CD4-positive, alpha-beta T cell treated with Interleukin-15 for 4 hours (primary cell): Measurements from ENCODE around the gene UBAC2.
"Not testable (repeated sequence)": the region's sequence is repeated elsewhere in the genome, so short reads cannot be mapped to it uniquely, and the experiment has no call there.

Experiments
- DNase-seq: peaks from one replicate; pipeline ENCODE4 v3.0.0-alpha.2; 2020; ENCODE audit warnings: low spot score

UBAC2 gene

DNA sequence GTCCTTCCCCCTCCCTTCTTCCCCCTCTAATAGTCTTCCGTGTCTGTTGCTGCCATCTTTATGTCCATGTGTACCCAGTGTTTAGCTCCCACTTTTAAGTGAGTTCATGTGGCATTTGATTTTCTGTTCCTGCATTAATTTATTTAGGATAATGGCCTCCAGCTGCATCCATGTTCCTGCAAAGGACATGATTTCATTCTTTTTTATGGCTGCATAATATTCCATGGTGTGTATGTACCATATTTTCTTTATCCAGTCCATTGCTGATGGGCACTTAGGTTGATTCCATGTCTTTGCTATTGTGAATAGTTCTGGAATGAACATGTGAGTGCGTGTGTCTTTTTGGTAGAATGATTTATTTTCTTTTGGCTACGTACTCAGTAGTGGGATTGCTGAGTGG is 48.5 kb downstream of the UBAC2 start:
- DNase-seq: not testable (repeated sequence)

DNA sequence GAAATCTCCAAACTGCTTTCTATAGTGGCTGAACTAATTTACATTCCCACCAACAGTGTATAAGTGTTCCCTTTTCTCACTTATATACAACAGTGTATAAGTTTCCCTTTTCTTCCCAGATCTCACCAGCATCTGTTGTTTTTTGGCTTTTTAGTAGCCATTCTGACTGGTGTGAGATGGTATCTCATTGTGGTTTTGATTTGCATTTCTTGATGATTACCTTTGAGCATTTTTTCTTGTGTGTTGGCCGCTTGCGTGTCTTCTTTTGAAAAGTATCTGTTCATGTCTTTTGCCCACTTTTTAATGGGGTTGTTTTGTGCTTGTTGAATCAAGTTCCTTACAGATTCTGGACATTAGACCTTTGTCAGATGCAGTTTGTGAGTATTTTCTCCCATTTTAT is 49.0 kb downstream of the UBAC2 start:
- DNase-seq: not testable (repeated sequence)

DNA sequence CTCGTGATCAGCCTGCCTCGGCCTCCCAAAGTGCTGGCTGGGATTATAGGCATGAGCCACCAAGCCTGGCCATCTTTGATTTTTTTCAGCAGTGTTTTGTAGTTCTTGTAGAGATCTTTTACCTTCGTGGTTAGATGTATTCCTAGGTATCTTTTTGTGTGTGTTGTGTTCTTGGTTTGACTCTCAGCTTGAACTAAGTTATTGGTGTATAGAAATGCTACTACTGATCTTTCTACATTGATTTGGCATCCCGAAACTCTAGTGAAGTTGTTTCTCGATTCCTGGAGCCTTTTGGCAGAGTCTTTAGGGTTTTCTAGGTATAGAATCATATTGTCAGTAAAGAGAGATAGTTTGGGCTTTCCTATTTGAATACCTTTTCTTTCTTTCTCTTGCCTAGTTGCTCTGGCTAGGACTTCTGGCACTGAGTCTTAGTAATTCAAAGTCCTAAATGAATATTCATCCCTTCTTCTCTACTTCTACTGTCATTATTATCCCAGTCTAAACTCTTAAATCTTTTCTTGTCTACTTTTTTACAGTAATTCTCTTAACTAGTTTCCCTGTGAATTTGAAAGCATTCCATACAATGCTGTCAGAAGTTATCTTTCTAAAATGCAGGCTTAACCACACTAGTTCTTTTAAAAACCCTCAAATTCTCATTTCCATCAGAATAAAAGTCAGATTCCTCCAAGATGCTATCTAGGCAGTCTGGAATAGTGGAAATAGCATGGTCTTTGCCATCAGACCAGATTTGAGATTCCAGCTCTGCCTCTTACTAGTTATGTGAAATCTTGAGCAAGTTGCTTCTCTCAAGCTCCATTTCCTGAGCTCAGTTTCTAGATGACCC is 50.5 kb downstream of the UBAC2 start:
- DNase-seq: no peak

DNA sequence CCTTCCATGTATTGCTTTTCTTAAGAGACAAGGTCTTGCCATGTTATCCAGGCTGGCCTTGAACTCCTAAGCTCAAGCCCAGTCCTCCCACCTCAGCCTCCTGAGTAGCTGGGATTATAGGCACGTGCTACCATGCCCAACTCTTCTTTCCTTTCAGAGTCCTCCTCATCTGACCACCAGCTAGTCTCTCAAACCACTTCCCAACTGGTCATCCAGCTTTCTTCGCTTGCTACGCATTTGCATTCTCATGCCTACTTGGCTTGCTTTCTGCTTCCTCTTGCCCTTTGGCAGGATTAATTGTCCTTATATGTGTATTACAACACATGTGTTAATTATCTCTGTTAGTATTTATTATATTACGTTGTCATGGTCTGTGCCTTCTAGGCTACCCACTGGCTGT is 51.3 kb downstream of the UBAC2 start:
- no peak for DNase-seq

DNA sequence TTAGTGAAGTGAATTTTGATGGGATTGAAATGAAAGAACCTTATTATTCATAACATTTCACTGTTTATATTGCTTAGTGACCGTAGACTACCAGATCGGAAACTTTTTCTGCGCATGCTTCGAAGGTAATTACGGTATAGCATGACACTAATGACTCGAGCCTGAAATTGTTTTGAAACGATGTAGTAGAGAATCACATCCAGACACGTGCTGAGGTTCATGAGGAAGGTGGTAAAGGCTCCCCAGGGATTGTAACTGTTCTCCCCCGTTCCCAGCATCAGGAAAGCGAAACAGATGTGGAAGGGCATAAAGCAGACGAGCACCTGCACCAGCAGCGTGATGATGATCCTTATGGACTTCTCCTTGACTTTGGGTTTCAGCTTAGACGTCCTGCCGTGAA is 54.2 kb downstream of the UBAC2 start:
- no peak for DNase-seq

DNA sequence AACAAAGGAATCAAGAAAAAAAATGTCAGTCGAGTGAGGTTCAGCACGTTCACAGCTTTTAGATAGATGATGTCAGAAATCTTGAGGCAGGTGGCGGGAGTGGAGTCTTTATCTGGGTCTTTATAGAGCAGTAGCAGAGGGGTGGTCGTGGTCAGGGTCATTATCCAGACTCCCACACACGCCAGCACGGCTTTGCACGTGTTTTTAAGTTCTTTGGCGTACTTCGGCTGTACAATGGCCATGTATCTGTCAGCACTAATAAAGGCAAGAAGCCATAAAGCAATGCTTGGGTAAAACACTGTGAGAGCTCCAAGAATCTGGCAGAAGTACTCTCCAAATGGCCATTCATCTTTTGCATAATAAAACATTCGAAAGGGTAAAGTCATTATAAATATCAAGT is 54.6 kb downstream of the UBAC2 start:
- no peak for DNase-seq

DNA sequence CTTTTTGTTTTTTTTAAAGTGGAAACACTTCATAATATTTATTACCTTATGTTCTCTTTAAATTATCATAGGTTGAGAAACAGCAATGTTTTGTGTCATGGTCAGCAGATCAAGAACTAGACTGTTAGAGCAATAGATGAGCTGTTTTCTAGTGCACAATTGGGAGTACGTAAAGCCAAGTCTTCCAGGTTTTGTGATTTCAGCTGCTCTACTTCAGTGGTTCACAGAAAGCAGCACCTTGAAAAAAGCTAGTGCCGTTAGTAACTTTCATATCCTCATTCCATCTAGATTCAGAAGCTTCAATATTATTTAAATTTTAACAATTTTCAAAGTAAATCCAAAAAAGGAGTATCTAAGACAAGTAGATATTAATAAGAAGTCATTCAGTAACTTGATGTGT is 55.6 kb downstream of the UBAC2 start:
- DNase-seq: no peak

DNA sequence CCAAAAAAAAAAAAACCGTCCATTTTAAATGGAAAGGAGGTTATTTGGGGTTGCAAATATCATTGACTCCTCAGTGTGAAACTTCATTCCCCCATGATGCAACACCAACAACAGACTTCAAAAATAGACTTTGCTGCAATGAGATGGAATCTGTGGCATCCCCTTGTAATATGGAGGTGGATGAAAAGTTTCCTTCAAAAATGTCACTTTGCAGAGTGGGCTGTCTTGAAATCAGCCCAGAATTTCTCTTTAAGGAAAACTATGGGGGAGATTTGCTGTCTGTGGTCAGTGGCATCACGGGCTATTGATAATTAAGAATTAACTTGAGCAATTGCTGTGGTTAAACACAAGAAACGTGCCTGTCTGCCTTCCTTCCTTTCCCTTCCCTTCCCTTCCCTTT is 56.1 kb downstream of the UBAC2 start:
- DNase-seq: no peak

DNA sequence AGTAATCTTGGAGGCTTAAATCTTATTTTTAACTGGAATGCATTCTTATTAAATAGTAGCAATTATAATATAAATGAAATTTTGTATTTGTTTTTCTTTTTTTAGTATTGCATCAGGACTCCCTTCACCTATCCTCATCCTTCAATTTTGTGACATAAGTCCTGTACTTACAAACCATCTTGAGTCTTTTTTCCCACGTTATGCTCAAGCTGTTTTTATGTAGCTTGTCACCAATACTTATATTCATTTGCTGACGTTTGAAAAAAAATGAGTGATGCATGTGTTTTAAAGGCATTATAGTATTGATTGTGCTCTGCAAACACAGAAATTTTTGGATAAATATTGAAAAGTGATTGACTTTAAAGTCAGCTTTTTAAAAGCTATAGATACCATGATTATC is 56.6 kb downstream of the UBAC2 start:
- no peak for DNase-seq

DNA sequence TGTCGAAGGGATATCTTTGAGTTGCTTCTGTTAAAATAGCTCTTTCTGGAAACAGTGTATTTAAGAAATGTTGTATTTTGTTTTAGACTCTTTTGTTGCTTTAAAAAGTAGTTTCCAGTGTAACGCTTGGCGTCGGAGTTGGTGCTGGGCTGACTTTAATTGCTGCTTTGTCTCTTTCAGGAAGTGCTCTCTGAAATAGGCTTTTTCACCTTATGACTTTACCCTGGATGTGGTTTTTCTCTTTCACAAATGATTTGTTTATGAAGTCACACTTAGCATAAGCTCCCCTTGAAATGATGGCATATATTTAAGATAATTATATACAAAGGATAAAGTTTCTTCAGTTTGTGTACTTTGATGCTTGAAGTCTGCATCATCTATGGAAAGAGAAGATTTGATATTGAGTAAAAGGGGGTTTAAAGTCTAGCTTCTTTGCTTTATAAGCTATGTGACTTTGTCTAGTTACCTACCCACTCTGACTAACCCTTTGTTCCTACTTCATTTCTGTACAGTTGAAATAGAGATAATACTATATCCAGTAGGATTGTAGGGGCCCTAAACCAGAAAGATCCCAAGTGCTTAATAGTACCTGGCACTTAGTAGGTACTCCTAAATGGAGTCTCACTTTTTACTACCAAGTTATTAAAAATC is 57.7 kb downstream of the UBAC2 start, which contains the start of gene GPR18:
TSS of gene GPR18 (minus strand) at position 170 of the 651 bp plus-strand sequence. CDS start 2,507 bp downstream, outside the sequence.
- peak; percentile 59 for DNase-seq

DNA sequence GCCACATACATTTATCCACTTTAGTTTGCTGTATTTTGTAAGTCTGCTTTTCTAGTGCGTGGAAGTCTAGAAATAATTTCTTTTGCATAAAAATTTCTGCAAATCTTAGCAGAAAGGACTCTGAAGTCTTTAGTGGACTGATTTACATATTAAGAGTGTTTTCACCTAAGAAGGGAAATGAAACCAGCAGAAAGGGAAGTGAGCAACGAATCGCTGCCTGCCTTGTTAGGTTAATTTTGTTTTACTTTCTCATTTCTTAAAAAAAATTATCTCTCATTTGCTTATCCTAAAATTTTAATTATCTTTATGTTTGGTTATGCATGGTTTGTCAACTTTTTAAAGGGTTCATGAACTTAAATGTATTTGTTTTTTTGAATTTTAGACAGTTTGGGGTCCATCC is 58.3 kb downstream of the UBAC2 start:
- peak; percentile 51 for DNase-seq

DNA sequence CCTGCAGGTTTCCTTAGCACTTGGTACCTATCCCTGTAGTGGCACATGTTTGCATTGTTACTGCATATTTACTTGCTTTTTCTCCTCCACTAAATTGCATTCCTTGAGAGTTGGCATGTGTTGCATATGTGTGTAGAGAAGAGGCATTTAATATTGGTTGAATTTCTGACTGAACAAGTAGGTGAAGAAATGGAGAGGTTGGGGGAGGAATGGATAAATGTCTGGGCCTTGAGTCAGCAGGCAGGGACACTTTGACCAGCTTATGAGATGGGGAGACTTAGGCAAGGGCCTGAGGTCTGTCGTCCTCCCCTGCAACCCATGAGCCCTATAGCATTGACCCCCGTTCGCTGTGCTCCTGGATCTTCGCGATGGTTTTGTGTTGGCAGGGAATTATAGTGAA is 59.6 kb downstream of the UBAC2 start:
- DNase-seq: no peak

DNA sequence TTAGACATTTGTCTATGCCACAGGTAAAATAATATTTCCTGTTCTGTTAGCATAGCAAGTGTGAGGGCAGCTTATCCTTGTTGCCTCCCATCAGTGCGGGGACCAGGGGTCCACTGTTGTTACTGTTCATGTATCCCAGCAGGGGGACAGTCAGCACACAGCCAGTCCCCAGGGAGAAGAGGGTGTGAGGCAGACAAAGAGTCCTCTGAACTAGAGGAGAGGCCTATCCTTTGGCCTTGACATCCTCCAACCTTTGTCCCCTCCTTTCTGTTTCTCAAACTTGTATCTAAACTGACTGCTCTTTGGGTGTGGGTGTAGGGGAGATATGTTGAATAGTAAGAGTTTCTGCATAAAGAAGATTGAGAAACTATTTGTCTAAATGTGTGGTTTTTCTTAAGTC is 60.4 kb downstream of the UBAC2 start:
- no peak for DNase-seq

DNA sequence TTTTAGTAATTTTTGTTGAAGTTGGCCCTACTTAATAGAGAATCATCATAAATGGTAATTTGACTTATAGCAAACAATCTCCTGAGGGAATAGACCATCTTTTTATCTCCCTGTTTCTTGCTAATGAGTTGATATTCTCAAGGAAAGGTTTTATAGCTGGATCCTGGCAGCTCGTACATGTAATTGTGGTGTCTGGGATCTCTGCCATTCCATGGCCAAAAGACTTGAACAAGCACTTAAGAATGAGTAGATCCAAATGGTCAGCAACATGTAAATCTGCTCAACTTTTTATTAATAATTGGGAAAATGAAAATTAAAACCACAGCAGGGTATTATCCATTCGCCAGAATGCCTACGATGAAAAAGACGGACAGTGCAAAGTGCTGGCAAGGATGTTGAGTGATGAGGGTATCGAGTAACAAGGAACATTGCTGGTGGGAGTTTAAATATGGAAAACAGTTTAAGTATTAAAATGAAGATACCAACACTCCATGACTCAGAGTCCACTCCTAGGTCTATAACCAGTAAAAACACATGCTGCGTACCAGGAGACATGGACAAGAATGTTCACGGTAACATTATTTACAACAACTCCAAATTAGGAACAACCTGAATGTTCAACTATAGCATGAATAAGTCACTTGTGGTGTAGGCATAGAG is 62.6 kb downstream of the UBAC2 start:
- no peak for DNase-seq

DNA sequence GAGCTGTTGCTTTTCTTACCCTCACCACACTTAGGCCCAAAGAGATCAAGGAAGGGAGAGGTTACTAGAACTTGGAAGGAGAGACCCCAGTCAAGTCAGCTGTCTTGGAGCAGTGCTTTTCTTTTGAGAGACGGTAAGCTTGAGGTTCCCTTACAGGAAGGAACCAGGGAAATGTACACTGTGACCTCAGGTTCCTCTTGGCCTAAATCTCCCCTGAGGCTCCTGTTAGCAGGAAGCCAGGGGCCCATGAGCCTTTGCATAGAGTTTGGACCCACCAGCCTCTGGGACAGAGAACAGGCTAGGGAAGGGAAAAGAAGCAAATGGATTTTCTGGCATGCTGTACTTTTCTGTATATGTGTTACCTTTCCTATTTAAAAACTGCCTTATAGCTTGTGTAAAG is 63.4 kb downstream of the UBAC2 start:
- DNase-seq: no peak

DNA sequence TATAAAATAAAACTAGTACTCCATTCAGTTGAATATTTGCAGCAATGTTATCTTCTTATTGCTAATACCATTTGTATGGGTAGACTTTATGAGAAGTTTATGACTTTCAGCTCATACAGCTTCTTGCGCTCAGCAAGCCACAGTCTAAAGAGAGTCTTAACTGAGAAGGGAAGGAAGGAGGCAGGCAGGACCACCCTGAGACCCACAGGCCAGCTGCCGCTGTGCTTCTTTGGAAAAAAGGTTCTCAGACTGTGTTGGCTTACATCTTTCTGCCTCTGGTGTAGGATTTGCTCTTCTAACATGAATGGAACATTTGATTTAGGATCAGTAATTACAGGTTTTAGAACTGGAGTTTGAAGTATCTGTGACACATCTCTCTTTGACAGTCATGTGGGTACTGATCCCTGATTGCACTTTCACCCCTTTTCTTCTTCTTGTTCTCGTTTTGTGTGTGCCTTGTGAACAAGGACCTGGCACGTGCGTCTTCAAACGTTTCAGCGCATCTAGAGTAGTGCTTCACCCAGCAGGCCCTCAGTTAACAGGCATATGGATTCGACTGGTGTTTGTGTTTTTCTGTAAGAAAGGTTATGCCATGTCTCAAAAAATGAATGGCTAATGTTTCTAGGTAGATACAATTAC is 64.6 kb downstream of the UBAC2 start:
- no peak for DNase-seq

DNA sequence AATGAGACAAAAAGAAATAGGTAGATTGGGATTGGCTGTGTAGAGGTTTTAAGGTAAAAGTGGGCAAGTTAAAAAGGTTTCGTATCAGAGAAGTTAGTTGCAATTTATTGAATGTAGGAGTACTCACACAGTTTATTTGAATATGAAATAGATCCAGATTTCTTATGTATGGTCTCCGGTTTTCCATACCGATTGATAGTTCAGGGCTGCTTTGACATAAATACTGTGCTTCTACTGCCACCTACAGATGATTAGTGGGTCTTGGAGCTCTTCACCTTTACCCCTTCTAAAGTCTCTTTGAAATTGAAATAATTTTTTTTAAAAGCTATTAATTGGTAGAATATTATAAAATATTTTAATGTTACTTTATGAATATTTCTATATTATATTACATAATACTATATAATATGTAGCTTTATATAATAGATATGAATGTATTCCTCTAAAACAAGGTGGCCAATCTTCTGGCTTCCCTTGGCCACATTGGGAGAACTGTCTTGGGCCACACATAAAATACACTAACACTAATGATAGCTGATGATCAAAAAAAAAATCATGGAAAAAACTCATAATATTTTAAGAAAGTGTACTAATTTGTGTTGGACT is 65.3 kb downstream of the UBAC2 start:
- peak; percentile 70 for DNase-seq

DNA sequence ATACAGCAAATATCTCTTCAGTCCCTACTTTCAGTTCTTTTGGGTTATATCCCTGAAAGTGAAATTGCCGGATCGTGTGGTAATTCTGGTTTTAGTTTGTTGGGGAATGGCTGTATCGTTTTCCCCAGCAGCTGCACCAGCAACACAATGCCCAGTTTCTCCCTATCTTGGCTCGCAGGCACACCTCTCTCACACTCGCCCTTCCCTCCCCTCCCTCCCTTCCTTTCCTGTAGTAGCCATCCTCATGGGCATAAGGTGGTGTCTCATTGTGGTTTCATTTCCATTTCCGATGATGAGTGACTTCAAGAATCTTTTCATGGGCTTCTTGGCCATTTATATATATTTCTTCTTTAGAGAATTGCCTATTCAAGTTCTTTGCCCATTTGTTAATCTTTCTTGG is 66.2 kb downstream of the UBAC2 start:
- no peak for DNase-seq

DNA sequence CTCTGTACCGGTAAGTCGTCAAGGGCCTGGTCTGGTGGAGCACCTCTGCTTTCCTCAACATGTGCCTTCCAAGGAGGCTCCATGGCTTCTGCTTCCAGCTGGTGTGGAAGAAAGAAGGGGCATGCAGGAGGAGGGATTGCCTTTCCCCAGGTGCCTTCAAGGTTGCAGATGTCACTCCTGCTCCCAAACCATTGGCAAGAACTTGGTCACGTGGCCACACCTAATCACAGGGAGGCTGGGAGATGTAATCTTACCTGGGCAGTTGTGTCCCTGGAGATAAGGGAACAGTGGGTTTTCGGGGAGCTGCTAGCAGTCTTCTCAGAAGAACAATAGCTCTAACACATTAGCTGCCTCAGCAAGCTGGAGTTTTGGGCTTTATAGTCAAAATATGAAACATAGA is 67.3 kb downstream of the UBAC2 start:
- DNase-seq: no peak

DNA sequence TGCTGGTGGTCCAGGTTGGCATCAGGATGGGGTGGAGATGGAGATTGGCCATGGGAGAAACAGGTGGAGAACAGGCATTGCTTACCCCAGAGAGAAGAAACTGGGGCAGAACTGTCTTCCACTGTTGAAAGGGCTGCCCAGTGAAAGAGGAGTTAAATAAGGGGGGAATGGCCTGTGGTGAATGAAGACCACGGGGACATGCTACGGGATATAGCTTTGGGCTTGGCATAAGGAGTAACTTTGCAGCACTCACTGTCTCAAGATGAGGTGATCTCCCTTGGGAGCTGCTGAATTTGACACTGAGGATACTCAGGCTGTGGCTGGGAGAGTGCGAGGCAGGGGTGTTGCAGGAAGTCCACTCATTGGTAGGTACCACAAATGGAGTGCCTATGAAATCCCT is 68.2 kb downstream of the UBAC2 start:
- DNase-seq: no peak

DNA sequence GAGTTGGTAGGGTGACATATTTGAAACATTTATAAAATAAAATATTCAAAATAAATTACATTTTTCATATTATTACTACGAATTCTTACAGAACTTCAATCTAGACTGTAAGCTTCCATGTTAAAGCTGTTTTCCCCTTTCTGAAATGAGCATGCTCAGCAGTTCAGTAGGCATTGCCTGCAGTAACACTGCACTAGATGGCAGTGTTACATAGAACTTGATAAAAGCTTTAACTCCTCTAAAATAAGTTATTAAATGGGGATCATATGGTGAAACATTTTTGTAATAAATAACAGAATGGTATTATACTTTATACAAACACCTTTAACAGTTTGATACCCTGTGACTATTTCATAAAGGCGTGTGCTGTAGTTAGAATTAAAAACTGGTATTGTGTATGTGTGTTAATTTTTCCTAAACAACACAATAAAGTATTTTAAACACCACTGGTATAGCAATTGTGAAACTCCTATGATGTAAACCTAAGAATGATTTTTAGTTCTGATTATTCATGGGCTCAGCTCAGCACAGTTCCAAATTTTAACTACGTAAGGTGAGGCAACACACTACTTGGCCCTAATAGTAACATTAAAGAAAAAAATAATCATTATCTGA is 69.1 kb downstream of the UBAC2 start:
- DNase-seq: peak; percentile 71

DNA sequence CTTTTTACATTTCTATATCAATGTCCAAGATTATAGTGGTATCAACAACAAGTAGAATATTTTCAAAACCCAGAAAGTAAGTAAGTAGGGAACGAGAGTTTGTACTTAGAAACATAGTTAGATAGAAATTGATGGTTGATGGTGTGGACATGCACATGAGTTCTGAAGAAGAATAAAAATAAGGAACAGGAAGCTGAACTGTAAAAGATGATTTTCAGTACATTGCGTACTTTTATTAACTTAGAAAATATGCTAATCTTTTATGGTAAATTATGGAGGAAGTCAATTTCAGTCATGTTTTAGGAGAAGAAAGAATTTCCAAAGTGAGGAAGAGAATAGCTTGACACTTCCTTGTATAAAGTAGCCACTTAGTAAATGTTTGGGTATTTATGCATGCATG is 69.9 kb downstream of the UBAC2 start:
- DNase-seq: no peak
